Ammon's horn (tissue), 1 donor: ENCODE data around the gene SOBP.
"Not testable (repeated sequence)": the region's sequence is repeated elsewhere in the genome, so short reads cannot be mapped to it uniquely, and the experiment has no call there.

Experiments used
- DNase-seq: peaks from one replicate; pipeline ENCODE4 v3.0.0-alpha.2; 2016; ENCODE audit warnings: low spot score

Gene SOBP

DNA sequence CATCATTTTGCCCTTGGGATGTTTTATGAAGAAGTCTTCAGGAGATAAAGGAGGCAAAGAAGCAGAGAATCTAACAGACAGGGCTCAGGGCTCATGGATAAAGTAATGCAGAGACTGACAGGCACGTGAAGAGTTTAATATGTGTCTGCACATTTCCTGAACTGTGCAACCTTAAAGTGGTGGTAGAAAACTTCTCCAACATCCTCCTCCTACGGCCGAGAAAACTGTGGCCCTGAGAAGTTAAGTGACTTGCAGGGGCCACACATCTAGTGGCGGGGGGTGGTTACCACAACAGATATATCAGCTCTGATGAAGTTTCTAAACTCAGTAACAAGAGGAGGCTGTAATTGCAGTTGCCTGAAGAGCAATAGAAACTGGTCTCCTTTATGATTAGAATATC, 61.0 kb downstream of the SOBP start:
- no peak for DNase-seq

DNA sequence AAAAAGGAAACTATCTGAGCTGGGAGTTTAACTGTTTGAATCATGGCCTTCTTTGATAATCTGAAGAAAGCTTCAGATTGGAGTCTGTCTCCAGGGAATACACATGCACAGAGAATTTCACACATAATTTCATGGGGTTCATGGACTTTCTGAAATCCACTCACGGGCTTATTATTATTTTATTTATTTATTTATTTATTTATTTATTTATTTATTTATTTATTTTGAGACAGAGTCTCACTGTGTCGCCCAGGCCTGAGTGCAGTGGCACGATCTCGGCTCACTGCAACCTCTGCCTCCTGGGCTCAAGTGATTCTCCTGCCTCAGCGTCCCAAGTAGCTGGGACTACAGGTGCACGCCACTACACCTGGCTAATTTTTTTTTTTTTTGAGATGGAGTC, 63.2 kb downstream of the SOBP start:
- DNase-seq = not testable (repeated sequence)

DNA sequence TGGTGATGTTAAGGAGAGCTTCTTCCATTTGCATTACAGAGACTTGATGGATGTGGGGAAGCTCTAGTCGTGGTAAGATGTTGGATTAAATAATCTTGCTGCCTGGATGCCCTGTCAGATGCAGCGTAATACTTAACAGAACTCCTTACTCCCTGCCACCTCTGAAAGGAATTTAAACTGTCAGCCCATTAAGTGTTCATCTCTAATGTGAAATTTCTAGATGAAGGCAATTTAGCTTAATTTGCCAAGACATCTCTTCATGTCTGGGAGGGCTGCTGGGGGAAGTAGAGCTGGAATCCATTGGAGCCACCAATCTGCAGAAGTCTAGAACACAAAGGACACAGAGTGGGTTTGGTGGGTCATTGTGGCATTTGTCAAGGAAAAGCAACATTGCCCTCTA, 64.4 kb downstream of the SOBP start:
- DNase-seq = no peak

DNA sequence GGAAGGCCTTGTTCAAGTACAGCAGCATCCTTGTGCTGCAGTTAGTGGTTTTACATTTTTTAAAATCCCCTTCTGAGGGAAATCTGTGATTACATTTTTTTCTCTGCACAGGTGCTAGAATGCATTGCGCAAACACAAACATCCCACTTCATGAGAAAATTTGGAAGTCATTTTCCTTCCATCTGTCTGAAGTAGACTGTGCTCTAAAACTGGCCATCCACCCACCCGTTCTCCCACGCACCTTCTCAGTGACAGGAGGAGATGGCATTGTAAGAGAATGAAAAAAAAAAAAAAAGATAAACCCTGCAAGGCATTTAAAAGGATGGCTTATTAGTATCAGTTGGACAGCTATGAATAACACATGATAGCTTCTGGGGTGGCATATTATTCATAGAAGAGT, 65.0 kb downstream of the SOBP start:
- DNase-seq = peak; percentile 44

DNA sequence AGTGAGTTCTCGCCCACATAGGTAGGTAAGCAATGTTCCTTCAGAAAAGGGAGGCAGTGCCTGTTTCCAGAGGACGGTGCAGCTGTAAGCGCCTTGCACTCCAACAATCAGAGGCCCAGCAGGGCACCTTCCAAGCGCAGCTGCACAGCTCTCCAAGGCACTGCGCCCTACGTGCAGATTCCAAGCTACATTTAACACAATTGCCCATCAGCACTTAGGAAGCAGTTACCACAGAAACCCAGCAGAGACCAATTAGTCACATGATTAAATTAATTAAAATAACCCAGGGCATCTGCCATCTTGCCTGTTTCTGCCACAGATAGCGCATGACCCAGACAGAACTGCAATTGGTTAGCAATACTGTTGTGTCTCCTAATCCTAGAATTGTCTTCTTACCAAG, 65.5 kb downstream of the SOBP start:
- peak; percentile 23 for DNase-seq

DNA sequence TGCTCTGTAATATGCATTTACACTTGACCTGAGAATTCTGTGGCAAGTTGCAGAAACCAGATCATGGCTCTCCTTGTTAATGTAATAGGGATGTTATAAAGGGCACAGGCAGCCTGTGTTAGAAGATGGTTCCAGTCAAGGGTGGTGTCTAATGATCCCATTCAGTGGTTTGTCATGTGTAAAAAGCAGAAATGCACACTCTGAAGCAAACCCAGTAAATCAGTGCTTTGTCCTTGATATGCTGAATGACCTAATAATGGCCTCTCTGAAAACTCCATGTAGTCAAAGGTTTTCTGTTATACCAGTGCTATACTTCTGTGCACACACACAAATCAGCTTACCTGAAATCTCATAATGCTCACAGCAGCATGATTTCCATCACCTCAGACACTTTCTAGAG, 66.2 kb downstream of the SOBP start:
- DNase-seq = no peak

DNA sequence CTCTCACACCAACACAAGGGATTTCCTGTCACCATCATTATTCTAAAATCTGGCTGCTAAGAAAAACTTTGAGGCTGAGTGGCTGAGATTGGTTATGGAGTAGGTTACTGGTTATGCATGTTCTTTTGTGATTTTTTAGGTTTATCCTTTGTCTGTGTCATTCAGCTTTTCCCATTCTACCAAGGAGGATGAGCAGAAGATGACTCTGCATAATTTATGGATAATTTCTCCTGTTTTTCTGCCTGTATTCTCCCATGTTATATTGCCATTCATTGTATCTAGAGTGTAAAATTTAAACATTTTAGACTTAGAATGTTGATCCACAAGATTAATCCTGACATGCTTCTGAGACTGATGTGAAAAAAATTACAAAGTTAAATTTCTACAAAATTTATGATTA, 67.8 kb downstream of the SOBP start:
- DNase-seq = no peak

DNA sequence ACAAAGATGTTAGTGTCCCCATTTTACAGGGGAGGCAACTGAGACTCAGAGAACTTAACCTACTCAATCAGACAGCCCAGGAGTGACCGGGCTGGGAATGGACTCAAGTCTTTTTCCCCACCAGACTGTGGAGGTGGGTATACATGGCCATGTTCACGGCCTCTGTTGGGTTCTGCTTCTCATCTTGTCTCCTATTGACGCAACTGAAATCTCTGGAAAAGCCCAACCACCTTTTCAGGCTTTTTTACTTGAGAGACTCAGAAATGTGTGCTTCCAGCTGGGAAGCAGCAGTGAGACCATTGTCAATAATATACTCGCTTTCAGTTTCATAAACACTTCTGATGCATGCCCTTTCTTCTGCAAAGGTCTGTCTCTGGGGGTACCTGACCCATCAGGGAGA, 70.7 kb downstream of the SOBP start:
- no peak for DNase-seq

DNA sequence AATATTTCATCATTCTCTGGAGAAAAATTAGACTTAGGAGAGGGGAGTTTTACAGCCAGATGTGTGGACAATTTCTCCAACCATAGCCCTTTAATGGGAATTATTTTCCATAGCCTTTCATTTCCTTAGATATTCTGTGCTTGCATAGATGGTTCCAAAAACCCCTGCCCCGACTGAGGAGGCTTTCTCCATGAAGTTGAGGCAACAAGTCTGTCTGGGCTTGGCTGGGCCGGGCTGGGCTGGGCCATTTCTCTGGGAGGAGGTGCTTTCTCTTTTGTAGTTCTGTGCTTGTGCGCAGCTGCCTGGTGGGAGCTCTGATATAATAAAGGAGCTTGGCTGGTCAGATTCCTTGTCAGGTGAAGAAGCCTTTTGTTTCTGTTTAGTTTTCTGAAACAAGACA, 71.4 kb downstream of the SOBP start:
- DNase-seq = no peak

DNA sequence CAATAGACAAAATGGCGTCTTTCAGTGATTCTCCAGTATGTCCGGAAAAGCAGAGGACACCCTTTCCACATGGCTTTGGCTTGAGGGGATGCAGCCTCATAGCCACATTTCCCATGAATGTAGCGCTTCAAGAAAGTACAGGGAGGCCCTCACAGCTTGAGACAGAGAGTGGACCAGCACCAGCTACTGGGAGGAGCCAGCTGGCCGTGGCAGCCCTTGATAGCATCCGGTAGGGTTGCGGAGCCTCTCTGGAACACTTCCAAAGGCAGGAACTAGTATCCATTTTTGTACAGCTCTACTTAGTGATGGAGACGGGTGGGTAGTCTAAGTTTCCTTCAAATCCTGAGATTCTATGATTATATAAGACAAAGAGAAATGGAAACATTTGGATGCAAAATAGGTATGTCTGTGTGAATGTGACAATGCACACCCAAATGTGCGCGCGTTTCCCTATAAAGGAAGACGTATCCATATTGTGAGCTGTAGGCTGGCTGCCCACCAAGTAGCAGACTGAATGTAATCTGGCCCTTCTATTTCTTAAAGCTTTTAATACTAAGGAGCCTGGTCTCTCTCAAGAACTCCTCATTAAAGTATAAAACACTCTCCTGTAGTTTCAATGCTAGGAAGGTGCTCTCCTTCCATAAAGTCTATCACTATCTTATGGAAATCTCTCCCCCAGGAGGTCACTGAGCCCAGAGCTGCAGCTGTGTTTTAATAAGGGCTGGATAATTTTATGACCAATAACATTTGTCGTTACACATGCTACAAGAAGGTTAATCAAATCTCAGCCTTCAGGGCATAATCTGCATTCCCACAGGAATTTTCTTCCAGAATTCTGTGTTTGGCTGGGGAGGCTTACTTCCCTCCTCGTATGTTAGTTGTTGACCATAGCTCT, 74.0 kb downstream of the SOBP start:
- DNase-seq = no peak

DNA sequence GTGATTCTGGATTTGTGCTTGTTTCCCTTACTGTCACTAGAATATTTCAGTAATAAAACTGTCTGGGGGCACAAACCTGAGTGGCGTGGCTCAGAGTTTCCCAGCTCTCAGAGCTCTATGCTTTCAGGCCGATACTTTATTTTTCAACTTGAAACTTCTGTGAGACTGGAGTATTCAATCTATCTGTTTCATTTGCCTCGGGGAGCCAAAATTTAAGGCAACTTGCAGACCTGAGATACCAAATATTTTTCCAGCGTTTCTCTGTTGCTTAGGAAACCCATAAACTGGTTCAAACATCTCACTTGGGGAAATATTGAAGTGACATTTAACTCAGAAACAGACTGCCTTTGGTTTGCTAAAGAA, 74.7 kb downstream of the SOBP start:
- no peak for DNase-seq

DNA sequence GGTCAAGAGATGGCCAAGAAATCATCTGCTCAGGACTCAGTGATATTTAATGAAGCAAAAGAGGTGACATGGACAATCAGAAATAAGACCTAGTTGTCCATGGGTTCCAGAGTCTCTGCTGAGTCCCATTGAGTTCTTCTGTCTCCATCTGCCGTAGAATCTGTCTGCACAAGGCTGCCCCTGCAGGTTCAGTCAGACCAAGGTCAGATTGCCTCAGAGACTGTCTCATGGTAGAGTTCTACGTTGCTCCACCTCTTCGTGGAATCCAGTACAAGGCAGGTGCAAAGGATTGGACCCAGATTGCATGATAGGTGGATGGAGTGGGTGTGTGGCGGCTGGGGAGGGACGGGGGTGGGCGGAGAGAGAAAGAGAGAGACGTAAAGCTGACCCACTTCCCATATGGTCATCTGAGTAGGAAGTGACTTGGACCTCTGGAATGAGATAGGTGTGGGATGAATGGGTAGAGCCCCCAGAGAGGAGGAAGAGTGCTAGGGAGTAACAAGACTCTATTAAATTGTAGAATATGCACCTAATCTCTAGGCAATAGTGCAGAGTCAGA, 75.3 kb downstream of the SOBP start:
- no peak for DNase-seq

DNA sequence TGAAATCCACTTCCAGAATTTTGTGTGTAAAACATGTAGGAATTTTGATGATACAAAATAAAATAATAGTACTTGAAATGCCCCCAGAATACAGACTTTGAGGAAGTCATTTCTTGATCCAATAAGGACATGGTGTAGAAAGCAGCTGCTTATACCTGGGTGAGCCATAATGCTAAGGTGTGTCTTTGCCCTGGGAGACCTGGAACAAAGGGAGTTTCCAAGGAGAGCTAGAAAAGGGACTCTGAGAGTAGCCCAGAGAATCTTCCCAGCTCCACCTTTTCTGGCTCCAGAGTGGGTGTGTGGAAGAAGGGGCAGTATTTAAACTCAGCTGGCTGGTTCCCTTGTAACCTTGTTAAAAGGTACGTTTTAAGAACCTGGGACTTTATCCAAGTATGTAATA, 77.7 kb downstream of the SOBP start:
- DNase-seq = no peak

DNA sequence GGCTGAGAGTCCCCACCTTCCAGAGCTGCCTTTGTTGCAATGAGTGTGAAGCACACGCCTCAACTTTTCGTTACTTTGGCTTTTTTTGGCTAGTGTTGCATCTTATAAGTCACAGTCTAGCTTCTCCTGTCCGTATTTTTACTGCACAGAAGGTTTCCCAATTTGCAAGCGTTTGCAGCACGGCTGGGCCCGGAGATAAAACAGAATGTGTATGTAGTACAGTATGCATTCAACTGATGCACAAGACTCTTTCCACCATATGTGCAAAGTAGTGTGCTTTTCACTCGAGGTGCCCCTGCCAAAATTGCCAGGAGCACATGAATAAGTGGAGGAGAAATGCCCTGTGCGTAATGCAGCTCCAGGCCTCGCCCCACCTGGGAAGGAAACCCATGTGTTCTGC, 79.6 kb downstream of the SOBP start:
- no peak for DNase-seq

DNA sequence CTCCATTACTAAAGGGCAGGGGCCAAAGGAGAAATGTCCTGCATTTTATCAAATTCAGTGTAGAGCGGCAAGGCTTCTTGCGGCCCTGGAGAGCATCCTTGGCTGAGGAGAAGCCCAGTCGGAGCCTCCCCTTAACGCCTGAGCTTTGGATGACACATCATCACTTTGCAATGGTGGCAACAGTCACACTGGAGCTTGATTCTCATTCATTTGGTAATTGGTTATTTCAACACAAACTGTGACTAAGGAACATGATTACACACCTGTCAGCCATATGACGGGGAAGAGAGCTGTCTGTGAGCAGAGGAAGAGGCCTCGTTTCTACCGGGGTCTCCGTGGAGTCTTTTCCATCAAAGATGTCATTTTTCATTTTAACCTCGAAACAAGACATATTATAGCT, 81.4 kb downstream of the SOBP start:
- DNase-seq = no peak

DNA sequence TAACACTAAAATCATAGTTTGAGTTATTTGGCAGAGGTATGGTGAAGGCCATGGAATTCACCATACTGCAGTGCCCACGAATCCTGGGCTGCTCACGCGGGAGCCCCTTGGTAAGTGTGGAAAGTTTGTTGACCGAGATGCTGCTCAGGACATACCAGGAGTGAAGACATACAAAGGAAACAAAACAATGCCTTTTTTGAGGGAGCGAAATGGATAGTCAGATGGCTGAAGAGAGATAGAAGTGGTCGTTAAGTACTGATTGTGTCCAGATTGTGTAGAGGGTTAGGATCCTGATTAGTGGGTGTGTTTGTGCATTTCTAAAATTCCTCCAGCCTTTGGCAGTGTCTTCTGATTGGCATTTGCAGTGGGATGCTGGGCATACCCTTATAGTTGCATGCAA, 83.0 kb downstream of the SOBP start:
- no peak for DNase-seq

DNA sequence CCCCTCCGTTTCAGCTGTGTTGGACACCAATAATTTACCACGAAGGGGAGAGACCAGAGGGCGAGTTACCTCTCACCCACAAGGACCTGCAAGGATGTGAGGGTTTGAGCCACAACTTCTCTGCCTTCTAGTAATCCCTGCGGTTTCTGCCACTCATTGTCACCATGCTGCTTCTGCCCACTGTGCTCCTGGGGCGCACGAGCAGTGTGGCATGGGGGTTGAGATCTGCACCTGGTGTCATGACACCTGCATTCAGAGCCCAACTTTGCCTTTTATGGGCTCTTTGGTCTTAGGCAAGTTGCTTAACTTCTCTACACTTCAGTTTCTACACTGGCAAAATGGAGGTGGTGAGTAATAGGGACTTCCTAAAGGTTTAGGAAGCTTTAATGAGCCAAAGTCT, 84.9 kb downstream of the SOBP start:
- no peak for DNase-seq

DNA sequence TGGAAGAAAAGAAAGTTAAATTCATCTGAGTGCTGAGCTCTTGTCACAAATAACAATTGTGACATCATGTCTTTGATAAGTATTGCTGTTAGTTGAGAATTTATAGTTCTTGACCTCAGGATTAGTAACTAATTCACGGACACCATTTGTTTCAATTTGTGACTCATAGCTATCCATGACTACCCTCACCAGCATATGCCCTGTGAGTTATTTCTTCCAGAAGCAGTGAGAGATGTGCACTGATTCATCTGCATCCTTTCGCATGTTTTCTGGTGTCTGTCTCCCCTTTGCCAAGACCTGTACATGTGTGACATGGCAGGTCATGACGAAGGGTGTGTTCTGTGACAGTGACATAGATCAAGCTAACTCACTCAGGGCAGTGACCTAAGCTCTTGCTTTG, 86.9 kb downstream of the SOBP start:
- DNase-seq = no peak

DNA sequence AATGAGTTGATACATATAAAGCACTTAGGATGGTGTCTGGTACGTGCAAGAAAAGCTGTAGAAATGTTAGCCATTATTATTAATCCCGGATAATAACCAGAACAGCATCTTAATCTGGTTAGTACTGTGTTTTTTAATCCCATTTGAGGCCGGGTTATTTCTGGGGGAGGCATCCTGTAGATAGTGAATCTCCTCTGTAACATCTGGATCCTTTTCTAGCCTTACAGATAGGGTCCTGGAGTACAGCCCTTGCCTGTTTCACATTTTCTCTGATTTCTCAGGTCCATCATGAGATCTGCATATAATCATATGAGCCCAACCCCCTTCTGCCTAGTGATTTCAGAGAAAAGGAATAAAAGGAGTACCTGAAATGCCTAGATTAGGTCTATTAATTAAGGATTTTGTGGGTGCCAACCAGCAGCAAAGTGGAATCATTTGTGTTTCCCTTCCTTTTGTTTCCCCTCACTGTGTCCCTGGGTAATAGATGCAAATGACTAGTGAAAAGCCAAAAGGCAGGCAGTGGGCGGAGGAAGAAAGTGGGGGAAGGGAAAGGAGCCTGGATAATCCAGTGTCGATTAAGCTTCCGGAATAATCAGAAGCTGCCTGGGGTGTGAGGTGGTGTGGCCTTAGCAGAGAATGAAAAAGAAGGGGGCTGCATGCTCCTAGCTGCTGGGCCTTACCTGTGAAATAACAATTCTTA, 88.9 kb downstream of the SOBP start:
- no peak for DNase-seq

DNA sequence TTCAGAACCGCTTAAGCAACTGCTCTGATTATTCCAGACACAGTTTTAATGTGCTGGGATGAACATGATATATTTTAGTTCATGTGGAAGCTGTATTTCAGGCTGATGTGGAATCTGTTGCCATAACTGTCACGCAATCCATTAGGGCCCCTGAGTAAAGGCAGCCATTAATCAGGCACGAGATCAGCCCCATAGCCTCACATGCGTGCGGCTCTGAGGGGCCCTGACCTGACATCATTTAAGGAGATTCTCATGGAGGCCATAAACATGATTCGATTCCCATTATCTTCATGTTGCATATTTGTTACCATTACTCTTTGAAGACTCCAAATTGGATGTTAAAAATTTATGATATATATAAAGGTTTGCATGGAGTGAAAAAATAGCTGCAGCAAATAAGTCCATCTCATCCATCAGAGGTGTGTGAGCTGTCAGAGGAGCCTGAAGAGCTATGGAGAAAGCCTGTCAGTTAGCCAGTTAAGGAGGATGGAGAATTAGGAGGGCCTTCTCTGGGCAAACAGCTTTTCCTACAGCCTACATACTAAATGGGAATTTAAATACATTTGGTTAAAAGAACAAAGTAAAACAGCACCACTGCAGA, 89.6 kb downstream of the SOBP start:
- DNase-seq = no peak

DNA sequence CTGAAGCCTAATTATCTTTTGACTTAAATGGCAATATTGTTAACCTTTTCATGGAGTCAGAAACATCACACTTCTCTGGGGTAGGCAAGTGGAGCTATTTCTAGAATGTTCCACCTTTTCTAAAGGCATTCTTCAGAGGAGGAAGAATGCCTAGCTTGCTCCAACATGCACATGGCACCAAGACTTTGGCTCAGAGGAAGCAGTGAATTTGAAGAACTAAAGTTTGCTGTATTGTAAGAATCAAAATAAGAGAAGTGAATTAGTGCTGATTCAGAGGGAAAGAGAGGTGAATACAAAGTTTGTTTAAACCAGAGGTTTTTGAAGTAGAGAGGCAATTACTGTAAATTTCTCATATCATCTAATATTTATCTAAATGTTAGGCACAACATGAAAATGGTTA, 92.2 kb downstream of the SOBP start:
- DNase-seq = no peak

DNA sequence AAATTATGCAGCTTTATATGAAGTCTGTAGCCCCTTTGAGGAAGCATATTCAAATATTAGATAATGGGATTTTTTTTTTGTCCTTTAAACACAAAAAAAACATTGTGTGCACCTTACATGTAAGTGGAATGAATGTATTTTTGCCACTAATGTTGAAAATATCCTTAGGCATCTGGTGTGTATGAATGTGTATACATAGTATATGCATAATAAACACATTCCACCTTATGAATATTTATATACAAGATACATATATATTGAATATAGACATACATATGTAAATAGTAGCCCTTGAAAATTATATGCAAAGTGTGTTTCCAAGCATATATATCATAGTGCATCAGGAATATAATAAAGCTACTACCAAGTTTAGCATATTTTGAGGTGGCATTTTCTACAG, 94.8 kb downstream of the SOBP start:
- DNase-seq = no peak

DNA sequence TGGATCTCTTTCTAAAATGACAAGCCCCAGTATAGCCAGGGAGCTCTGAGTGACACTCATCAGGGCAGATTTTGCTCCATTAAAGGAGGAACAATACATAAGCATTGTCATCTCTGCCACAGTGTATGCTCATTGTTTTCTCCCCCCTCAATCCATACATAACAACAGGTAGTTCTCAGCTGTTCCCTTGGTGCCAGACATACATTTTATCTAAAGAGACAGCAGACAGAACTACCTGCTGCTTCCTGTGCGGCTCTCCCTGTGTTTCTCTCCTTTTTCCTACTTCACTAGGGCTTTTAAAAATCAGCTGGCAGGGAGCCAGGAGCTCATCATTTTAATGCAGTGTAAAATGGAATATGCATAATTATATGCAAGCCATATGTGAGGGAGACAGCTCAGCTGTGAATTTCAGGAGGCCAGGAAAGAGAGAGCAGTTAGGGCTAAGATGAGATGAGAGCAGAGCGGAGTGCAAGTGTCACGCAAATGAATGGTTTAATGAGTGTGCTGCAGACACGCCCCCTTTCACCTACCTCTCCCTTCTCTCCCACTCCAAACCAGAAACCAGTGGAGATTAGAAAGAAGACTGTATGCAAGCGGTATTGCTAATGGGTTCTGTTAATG, 96.0 kb downstream of the SOBP start:
- DNase-seq = no peak
